NCI-H2171 (cell line): ENCODE data around the gene AXIN1.
"Not testable (repeated sequence)": the region's sequence is repeated elsewhere in the genome, so short reads cannot be mapped to it uniquely, and the experiment has no call there.

Source experiments
- DNase-seq: peaks from one replicate; lab custom pipeline; 2025; lab: John Stamatoyannopoulos, UW

The AXIN1 gene, protein sequence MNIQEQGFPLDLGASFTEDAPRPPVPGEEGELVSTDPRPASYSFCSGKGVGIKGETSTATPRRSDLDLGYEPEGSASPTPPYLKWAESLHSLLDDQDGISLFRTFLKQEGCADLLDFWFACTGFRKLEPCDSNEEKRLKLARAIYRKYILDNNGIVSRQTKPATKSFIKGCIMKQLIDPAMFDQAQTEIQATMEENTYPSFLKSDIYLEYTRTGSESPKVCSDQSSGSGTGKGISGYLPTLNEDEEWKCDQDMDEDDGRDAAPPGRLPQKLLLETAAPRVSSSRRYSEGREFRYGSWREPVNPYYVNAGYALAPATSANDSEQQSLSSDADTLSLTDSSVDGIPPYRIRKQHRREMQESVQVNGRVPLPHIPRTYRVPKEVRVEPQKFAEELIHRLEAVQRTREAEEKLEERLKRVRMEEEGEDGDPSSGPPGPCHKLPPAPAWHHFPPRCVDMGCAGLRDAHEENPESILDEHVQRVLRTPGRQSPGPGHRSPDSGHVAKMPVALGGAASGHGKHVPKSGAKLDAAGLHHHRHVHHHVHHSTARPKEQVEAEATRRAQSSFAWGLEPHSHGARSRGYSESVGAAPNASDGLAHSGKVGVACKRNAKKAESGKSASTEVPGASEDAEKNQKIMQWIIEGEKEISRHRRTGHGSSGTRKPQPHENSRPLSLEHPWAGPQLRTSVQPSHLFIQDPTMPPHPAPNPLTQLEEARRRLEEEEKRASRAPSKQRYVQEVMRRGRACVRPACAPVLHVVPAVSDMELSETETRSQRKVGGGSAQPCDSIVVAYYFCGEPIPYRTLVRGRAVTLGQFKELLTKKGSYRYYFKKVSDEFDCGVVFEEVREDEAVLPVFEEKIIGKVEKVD

DNA sequence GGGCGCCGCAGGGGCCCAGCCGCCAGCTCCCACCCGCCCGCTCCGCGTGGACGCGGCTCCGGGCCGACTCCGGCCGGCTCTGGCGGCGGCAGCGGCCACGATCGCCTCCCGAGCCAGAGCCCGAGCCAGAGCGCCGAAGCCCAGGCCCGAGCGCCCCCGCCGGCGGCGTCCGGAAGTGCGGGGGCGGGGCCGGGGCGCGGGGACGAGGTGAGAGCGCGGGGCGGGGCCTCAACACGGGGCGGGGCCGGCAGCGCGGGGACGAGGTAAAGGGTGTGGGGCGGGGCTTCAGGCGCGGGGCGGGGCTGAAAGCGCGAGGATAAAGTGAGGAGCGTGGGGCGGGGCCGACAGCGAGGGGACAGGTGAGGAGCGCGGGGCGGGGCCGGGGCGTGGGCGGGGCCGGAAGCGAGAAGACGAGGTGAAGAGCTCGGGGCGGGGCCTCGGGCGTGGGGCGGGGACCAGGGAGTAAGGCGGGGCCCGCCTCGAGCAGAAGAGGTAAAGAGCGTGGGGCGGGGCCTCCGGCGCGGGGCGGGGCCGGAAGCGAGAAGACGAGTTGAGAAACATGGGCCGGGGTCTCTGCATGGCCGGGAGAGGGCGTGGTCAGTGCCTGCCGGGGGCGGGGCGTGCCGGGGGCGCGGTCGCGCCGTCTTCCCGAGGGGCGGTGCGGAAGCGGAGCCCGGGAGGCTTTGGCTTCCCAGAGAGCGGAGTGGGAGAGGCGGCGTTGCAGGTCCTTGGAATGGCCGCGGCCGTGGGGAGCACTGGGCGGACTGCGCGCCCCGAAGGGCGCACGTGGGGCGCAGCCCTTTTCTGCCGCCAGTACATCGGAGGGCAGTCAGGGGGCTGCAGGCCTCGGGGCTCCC lies at the start of gene AXIN1:
Gene AXIN1 (minus strand): TSS at position 177 of the 857 bp plus-strand sequence. CDS start 5,698 bp downstream, outside the sequence.
- peak; percentile 99 for DNase-seq

DNA sequence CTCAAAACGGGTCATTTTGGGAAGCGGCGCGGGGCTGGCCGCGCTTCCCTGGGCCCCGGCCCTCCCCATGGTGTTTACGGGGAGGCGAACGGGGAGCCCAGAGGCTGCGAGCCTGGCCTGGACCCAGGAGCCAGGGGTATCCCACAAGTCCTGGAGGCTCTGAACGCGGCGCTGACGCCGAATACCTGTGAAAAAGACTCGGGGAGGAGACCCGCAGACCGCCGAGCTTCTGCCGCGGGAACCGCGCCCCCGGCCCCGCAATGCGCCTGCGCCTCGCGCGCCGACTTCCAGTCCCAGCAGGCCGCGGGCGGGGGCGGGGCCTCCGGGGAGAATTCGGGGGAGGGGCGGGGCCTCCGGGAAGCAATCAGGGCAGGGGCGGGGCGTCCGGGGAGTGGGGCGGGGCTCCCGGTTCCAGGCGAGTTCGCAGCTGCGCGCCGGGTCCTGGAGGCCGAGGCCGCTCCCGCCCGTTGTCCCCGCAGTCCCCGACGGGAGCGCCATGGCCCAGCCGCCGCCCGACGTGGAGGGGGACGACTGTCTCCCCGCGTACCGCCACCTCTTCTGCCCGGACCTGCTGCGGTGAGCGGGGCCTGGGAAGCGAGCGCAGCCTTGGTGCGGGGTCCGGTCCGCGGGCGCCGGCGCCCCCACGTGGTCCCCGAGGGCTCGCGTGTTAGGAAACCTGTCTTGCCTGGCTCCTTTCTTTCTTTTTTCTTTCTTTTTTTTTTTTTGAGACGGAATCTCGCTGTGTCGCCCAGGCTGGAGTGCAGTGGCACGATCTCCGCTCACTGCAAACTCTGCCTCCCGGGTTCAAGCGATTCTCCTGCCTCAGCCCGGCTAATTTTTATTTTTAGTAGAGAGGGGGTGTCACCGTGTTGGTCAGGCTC lies 49.2 kb upstream of the AXIN1 start, which contains the start of gene DECR2:
Gene DECR2 (plus strand): TSS at position 418 of the 881 bp plus-strand sequence. CDS start 79 bp downstream, at position 497.
- peak; percentile 93 for DNase-seq

DNA sequence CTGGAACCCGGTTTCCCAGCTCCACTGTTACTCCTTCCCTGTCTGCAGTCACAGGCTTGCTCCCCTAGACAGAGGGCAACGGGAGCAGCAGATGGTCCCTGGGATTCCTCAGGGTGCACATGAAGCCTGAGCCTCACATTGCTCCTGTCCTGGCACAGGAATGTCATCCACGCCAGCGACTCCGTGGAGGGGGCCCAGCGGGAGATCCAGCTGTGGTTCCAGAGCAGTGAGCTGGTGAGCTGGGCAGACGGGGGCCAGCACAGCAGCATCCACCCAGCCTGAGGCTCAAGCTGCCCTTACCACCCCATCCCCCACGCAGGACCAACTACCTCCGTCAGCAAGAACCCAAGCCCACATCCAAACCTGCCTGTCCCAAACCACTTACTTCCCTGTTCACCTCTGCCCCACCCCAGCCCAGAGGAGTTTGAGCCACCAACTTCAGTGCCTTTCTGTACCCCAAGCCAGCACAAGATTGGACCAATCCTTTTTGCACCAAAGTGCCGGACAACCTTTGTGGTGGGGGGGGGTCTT lies 47.6 kb upstream of the AXIN1 start:
- DNase-seq = no peak

DNA sequence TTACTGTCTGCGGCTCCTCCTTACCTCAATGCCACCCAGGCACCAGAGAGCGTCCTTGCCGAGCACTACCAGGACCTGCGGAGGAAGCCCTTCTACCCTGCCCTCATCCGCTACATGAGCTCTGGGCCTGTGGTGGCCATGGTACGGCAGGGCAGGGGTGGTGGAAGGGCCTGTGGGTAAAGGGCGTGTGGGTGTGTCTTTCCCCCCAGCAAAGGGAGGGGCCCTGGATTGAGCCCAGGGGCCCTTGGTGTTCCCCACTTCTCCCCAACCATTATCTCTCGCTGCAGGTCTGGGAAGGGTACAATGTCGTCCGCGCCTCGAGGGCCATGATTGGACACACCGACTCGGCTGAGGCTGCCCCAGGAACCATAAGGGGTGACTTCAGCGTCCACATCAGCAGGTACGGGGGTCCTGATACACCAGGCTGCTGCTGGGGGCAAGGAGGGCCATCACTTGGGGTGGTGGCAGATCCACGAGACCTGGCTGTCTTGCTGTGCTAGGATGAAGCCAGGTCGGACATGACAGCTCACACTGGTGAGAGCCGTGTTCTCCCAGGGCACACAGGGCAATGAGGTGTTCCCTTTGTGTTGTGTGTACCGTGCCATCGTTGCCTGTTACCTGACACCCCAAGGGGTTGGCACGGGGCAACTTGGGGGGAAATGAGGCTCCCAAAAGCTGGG lies 47.0 kb upstream of the AXIN1 start:
- DNase-seq = no peak

DNA sequence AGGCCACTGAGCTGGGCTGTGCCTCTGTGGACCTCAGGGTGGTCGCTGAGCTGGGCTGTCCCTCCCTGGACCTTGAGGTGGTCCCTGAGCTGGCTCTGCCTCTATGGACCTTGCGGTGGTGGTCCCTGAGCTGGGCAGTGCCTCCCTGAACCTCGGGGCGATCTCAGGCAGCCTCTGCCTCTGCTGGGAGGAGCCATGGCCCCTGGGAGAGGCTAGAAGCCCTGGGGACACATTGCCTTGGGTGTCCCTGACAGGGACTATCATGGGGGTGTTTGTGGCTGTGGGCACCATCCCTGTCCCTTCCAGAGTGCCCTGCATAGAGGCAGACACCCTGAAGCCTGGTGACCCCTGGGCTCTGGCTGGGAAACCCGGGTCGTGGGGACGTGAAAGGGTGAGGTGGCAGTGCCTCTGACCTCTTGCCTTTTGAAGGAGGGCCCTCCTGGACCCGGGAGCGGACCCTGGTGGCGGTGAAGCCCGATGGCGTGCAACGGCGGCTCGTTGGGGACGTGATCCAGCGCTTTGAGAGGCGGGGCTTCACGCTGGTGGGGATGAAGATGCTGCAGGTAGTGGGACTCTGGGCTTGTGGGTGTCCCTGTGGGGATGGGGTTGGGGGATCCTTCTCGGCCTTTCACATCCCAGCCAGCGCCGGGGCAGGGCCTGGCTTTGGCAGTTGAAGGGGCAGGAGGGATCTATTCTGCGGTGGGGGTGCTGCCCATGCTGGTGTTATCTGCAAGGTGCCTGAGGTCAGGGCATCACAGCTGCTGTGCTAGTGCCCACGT lies 46.2 kb upstream of the AXIN1 start:
- DNase-seq = no peak

DNA sequence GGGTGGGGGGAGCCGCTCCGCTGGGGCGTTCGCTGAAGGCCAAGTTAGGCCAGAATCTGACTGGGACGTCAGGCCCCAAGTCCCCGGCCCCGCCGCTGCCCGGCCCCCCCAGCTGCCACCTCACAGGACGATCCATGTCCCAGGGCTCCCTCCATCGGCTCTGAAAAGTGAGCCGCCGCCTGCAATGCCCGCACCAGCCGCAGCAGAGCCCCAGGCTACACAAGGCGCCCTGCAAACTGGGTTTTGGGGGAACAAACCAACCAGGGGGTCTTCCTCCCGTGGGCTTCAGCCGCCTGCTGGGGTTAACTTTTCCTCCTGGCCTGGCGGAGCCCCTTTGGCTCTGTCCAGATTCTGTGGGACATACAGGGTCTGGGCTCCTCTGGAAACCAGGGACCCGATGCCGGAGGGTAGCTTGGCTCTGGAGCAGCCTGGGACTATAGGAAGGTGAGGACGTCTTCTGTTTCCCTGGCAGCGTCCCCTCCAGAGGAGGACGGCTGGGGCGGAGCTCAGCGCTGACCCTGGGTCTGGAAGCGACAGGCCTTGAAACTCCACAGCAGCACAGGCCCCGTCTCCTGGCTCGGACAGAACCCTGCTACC lies 45.3 kb upstream of the AXIN1 start:
- no peak for DNase-seq

DNA sequence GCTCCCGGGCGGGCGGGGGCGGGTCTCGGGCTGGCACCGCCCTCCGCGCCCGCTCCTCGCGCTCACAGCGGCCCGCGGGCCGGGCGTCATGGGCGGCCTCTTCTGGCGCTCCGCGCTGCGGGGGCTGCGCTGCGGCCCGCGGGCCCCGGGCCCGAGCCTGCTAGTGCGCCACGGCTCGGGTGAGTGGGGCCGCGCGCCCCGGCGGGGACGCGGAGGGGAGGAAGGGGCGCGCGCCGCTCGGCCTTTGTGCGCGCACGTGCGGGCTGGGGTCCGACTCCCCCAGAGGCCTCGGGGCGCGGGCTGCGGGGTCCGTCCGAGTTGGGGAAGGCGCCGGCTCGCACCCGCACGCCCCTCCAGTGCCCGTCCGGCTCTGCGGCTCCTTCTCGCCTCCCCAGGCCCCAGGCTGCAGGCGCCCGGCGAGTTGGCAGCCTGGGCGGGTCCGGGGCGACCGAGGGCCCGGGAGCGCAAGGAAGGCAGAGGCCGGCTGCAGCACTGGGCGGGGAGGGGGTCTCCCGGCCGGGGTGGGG lies 44.7 kb upstream of the AXIN1 start, which contains the start of gene NME4:
Gene NME4 (plus strand): TSS at position 65 of the 527 bp plus-strand sequence. CDS start 24 bp downstream, at position 89.
- DNase-seq = no peak

DNA sequence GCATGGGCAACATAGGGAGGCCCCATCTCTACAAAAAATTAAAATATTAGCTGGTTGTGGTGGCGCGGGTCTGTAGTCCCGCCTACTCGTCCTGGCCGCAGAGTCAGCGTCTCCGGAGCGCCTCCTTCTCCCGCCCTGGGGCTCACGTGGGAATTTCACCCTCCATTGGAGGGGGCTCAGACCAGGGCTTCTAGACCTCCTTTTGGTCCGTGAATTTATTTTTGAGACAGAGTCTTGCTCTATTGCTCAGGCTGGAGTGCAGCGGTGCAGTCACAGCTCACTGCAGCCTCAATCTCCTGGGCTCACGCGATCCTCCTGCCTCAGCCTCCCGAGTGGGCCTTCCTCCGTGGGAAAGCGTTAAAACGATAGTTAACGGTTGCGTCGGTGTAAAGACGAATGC lies 44.1 kb upstream of the AXIN1 start:
- DNase-seq = peak; percentile 61

DNA sequence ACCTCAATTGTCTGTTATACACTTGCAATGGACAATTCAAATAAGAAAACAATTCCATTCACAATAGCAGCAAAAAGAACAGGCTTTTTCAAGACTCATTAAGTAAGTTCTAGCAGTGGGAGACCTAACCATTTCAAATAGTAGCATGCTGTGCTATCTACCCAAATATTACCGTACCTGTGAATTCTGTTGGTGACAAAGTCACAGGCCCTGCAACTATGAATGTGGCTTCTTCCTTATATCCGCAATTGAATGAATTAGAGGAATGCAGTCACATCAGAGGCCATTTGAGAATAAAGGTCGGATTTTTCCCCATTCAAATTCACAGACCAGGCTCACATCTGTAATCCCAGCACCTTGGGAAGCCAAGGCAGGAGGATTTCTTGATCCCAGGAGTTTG lies 43.7 kb upstream of the AXIN1 start:
- no peak for DNase-seq

DNA sequence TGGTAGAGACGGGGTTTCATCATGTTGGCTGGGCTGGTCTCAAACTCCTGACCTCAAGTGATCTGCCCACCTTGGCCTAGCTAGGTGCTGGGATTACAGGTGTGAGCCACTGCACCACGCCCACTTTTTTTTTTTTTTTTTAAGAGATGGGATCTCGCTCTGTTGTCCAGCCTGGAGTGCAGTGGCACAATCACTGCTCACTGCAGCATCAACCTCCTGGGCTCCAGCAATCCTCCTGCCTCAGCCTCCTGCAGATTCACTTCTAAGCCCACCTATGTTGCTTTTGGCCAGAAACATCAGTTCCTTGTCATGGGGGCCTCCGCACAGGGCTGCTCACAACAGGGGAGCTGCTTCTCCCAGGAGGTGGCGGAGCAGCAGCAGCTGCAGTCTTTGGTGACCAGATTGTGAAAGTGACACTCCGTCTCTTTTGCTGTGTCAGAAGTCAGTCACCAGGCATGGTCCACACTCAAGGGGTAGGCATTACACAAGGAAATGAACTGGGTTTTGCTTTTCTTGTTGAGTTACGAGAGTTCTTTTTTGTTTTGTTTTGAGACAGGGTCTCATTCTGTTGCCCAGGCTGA lies 40.0 kb upstream of the AXIN1 start:
- DNase-seq = no peak

DNA sequence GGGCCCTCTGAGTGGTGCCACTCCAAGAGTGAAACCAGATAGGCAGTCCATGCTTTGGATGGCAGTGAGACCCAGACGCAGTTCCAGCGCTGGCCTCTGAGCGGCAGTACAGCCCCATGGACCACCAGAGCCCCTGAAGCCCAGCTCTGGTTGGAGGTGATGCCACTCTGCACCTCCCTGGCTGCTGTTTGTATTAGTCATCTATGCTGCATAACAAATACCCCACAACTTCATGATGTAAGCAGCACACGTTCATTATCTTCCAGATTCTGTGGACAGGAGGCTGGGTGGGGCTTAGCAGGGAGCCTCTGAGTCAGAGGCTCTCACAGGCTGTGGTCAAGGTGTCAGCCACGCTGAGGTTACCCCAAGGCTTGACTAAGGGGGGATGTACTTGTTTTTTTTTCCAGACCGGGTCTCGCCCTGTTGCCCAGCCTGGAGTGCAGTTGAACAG lies 39.4 kb upstream of the AXIN1 start:
- DNase-seq = no peak

DNA sequence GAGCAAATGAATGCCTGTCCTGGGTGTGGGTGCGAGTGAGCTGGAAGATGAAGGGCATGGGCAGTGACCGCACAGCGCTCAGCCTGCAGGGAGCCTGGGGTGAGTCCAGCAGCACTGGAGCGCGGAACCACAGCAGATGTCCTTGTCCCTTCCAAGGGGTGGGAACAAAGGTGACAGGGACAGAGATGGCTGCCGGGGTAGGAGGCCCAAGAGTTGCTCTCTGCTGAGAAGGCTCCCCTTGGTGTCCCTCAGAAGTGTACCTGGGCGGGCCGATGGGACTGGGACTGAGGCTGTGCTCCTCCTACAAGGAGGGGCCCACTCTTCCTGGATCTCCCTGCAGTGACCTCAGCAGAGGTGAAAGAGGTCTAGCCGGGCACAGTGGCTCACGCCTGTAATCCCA lies 36.8 kb upstream of the AXIN1 start:
- DNase-seq = no peak

DNA sequence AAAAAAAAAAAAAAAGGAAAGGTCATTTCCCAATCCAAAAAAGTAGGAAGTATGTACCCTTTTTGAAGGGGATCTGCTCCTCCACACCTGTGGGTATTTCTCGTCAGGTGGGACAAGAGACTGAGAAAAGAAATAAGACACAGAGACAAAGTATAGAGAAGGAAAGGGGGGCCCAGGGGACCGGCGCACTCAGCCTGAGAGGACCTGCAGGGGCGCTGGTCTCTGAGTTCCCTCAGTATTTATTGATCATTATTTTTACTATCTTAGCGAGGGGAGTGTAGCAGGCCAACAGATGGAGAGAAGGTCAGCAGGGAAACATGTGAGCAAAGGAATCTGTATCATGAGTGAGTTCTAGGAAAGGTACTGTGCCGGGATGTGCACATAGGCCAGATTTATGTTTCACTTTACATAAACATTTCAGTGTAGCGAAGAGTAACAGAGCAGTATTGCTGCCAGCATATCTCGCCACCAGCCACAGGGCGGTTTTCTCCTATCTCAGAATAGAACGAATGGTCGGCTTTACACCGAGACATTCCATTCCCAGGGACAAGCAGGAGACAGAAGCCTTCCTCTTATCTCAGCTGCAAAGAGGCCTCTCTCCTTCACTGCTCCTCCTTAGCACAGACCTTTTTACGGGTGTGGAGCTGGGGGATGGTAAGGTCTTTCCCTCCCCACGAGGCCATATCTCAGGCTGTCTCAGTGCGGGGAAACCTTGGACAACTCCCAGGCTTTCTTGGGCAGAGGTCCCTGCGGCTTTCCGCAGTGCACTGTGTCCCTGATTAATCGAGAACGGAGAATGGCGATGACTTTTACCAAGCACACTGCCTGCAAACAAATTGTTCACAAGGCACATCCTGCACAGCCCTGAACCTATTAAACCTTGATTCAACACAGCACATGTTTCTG lies 35.5 kb upstream of the AXIN1 start:
- not testable (repeated sequence) for DNase-seq

DNA sequence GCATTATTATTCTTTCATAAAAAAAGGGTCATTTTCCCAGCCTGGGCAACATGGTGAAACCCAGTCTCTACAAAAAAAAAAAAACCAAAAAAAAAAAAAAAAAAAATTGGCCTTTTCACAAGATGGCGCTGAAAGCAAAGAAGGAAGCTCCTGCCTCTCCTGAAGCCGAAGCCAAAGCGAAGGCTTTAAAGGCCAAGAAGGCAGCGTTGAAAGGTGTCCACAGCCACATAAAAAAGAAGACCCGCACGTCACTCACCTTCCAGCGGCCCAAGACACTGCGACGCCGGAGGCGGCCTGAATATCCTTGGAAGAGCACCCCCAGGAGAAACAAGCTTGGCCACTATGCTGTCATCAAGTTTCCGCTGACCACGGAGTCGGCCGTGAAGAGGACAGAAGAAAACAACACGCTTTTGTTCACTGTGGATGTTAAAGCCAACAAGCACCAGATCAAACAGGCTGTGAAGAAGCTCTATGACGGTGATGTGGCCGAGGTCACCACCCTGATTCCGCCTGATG lies 34.2 kb upstream of the AXIN1 start:
- no peak for DNase-seq

DNA sequence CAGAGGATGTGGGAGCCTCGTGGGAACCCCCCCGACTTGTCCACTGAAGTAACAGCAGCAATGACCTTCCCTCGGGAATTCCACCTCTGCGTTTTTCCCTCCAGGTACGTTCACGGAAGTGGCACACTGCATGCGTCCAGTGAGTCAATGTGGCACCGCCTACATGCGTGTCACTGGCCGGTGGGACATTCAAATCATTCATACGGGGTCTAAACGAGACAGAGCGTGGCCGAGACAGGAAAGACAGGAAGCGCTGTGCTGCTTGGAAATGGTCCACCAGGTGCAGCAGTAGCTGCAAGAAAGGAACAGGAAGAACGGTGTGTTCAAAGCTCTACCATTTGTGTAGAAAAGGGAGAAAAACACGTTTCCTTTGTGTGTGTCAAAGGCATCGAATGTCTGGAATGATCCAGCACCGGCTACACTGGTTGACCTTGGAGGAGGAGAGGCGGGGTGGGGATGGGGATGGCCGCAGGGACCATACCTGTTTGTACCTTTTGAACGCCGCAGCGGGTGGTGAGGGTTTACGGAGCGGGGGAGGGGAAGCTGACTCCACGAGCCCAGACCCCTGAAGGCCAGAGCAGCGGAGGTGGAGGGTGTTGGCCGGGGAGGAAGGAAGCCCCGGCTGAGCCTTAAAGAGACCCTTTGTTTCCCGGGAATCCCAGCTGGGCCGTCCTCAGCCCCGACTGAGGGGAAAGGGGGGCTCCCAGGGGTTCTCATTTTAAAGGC lies 31.0 kb upstream of the AXIN1 start:
- no peak for DNase-seq
